A549 (cell line): ENCODE results near the gene MDC1. TPM values are rescaled to one million over a fixed set of nuclear protein-coding genes. Genes with fewer than 3 reads are reported as not detected.
"Not testable (repeated sequence)": the region's sequence is repeated elsewhere in the genome, so short reads cannot be mapped to it uniquely, and the experiment has no call there.

Experiments used
- ATAC-seq, 2 experiments: fragments of 200-7000 bp in 1 of 2; fragments of >200 bp in 1 of 2; cut with Nextera tagmentation in 1 of 2; cut with Tn5 transposase in 1 of 2; 3 replicates each; pipeline versions ENCODE4 v1.8.0 to v1.9.1; 2018 to 2020; ENCODE audit warnings: mild to moderate bottlenecking in 1 of 2, moderate library complexity in 1 of 2
- CTCF ChIA-PET: fragments of 300-600 bp; sonication (Branson Sonifier 250); formaldehyde crosslinking; extraction: SDS; loops from one replicate; lab custom pipeline; 2021; ENCODE audit warnings: antibody characterized with exemption, inconsistent platforms; lab: Yijun Ruan, JAX
- POLR2A ChIA-PET: fragments of 350-600 bp; formaldehyde crosslinking; extraction: SDS; loops from one replicate; lab custom pipeline; 2021; ENCODE audit warnings: antibody characterized with exemption, inconsistent platforms; lab: Yijun Ruan, JAX
- DNase-seq, 2 experiments: peaks; one replicate each; pipeline versions ENCODE4 v3.0.0 to v3.0.0-alpha.2; 2011 to 2016; ENCODE audit warnings: low read depth in 1 of 2, low spot score in 1 of 2
- FAIRE-seq: peaks from 2 replicates; lab custom pipeline; 2011; peaks lifted over from hg19 to GRCh38; lab: Jason Lieb, UNC
- H3K27ac ChIP-seq, 2 experiments: fragments of >200 bp; sonication (Bioruptor Twin); formaldehyde crosslinking; 3 replicates each; pipeline ENCODE4 v1.5.1; 2016 to 2017
- H3K4me1 ChIP-seq: fragments of >200 bp; sonication (Bioruptor Twin); formaldehyde crosslinking; 3 replicates; pipeline ENCODE4 v1.6.1; 2016
- H3K4me2 ChIP-seq: fragments of >200 bp; sonication (Bioruptor Twin); formaldehyde crosslinking; 3 replicates; pipeline ENCODE4 v1.6.1; 2016
- H3K4me3 ChIP-seq: fragments of >200 bp; sonication (Bioruptor Twin); formaldehyde crosslinking; 3 replicates; pipeline ENCODE4 v1.5.1; 2016
- H3K9me3 ChIP-seq: fragments of >200 bp; sonication (Bioruptor Twin); formaldehyde crosslinking; 3 replicates; pipeline ENCODE4 v1.6.1; 2016
- ATOH8 ChIP-seq: fragments of 250-450 bp; sonication (Bioruptor Pico); IDR thresholded peaks from 2 replicates; pipeline ENCODE4 v1.5.0; 2020; ENCODE audit warnings: low read depth, mild to moderate bottlenecking, moderate library complexity
- CBX2 ChIP-seq: fragments of 200-600 bp; sonication (generic); IDR thresholded peaks from 2 replicates; pipeline ENCODE4 v1.6.1; 2016; ENCODE audit warnings: low read depth, mild to moderate bottlenecking, borderline replicate concordance
- CBX8 ChIP-seq: fragments of 200-600 bp; sonication (generic); IDR thresholded peaks from 2 replicates; pipeline ENCODE4 v1.6.1; 2016
- CEBPB ChIP-seq, 2 experiments: fragments of >200 bp in 1 of 2; sonication (Bioruptor Twin) in 1 of 2; formaldehyde crosslinking in 1 of 2; IDR thresholded peaks; 2 replicates each; pipeline ENCODE4 v1.6.1; 2012 to 2016
- EP300 ChIP-seq, 2 experiments: fragments of >200 bp; sonication (Bioruptor Twin); formaldehyde crosslinking; IDR thresholded peaks; 2 replicates in 1 of 2; 3 replicates in 1 of 2; pipeline ENCODE4 v1.6.1; 2016 to 2017
- ESRRA ChIP-seq: fragments of 150-350 bp; IDR thresholded peaks from 2 replicates; pipeline ENCODE4 v1.6.1; 2014; ENCODE audit warnings: mild to moderate bottlenecking, low read length, borderline replicate concordance
- FOXS1 ChIP-seq: fragments of 250-450 bp; sonication (Bioruptor Pico); IDR thresholded peaks from 2 replicates; pipeline ENCODE4 v1.5.0; 2020; ENCODE audit warnings: mild to moderate bottlenecking, moderate library complexity
- GATA3 ChIP-seq: IDR thresholded peaks from 2 replicates; pipeline ENCODE4 v1.6.1; 2012; ENCODE audit warnings: borderline replicate concordance
- HEYL ChIP-seq: fragments of 250-450 bp; sonication (Bioruptor Pico); IDR thresholded peaks from 2 replicates; pipeline ENCODE4 v1.8.0; 2021; ENCODE audit warnings: mild to moderate bottlenecking, moderate library complexity
- HMGXB4 ChIP-seq: fragments of 250-450 bp; sonication (Bioruptor Pico); IDR thresholded peaks from 2 replicates; pipeline ENCODE4 v1.5.0; 2021; ENCODE audit warnings: mild to moderate bottlenecking, moderate library complexity, borderline replicate concordance
- HOXB13 ChIP-seq: fragments of 250-450 bp; sonication (Bioruptor Pico); IDR thresholded peaks from 2 replicates; pipeline ENCODE4 v1.5.0; 2020; ENCODE audit warnings: low read depth, mild to moderate bottlenecking, moderate library complexity
- HOXB5 ChIP-seq: fragments of 250-450 bp; sonication (Bioruptor Pico); IDR thresholded peaks from 2 replicates; pipeline ENCODE4 v1.5.0; 2020; ENCODE audit warnings: mild to moderate bottlenecking, moderate library complexity
- JUN ChIP-seq, 2 experiments: fragments of >200 bp; sonication (Bioruptor Twin); formaldehyde crosslinking; IDR thresholded peaks; 2 replicates in 1 of 2; 3 replicates in 1 of 2; pipeline ENCODE4 v1.6.1; 2016 to 2017
- NR3C1 ChIP-seq: fragments of >200 bp; sonication (Bioruptor Twin); formaldehyde crosslinking; IDR thresholded peaks from 3 replicates; pipeline ENCODE4 v1.6.1; 2017
- RNF2 ChIP-seq: fragments of 200-600 bp; sonication (generic); IDR thresholded peaks from 2 replicates; pipeline ENCODE4 v1.6.1; 2016; ENCODE audit warnings: low read depth, mild to moderate bottlenecking, antibody characterized with exemption, moderate library complexity, borderline replicate concordance
- ZFP36 ChIP-seq: fragments of 450-650 bp; IDR thresholded peaks from 2 replicates; pipeline ENCODE4 v1.6.1; 2014; ENCODE audit warnings: borderline replicate concordance; ENCODE audit not compliant: partially characterized antibody
- WGBS: methylation state at CpG from one replicate; pipeline ENCODE4 v1.1.6; 2017; ENCODE audit errors: missing lambda C conversion rate; 5-methylcytosine and 5-hydroxymethylcytosine counted together
- polyA plus RNA-seq, 4 experiments: library from polyadenylated mRNA; depleted of rRNA in 3 of 4; stranded (reverse); fragments of >200 nt; fragmentation: RNase III in 1 of 4; extraction: RNeasy Plus Mini Kit Qiagen cat#74134 plus additional on column Dnase treatment in 1 of 4; gene quantifications; 2 replicates in 3 of 4; 3 replicates in 1 of 4; pipeline ENCODE4 v1.2.3, GENCODE V29; 2011 to 2017
- TF ChIP-seq, protein P1 (sequence below): fragments of >200 bp; sonication (Bioruptor Twin); formaldehyde crosslinking; IDR thresholded peaks from 2 replicates; pipeline ENCODE4 v1.6.1; 2016
- TF ChIP-seq, protein P2 (sequence below): IDR thresholded peaks from 2 replicates; pipeline ENCODE4 v1.6.1; 2012
- TF ChIP-seq, protein P3 (sequence below): IDR thresholded peaks from 2 replicates; pipeline ENCODE4 v1.6.1; 2012; ENCODE audit warnings: low read depth, borderline replicate concordance

The MDC1 gene
- polyA plus RNA-seq, 2 of the 4 experiments (the other 2 are of a cell fraction), result 8.2 to 16.5 TPM

- H3K9me3 ChIP-seq, result no peaks in the 10 kb centered on the region
- CTCF ChIA-PET, result interaction anchor here (0.7 to 1.9 kb wide), 4 partner anchors 18 to 87 kb away, joined by 3 to 4 read pairs (median 4); no protein-coding TSS in a partner anchor
- peak overlapping the region; percentile 89 to 97 for H3K27ac ChIP-seq
- peaks cover 79% of the 10 kb centered on the region for H3K4me1 ChIP-seq
- POLR2A ChIA-PET, result no interaction called here
- DNase-seq (no peak), FAIRE-seq (no peak), ATAC-seq (no peak)
- WGBS, result 84% methylated on average over 6 of the region's 6 CpGs
- TF ChIP-seq CEBPB (IDR thresholded peaks at IDR 0.05) (no peak), ESRRA (no peak), HMGXB4 (CRISPR knock-in tag) (no peak), NR3C1 (no peak), RNF2 (no peak), CBX8 (no peak)
- TF ChIP-seq, protein P1, sequence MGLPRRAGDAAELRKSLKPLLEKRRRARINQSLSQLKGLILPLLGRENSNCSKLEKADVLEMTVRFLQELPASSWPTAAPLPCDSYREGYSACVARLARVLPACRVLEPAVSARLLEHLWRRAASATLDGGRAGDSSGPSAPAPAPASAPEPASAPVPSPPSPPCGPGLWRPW, result no peak
- H3K4me3 ChIP-seq, result no peak overlapping the region
- no peak overlapping the region for H3K4me2 ChIP-seq
Measured at GRCh38 chr6:30766461-30767157, 49.5 kb upstream of the MDC1 start.

DNA sequence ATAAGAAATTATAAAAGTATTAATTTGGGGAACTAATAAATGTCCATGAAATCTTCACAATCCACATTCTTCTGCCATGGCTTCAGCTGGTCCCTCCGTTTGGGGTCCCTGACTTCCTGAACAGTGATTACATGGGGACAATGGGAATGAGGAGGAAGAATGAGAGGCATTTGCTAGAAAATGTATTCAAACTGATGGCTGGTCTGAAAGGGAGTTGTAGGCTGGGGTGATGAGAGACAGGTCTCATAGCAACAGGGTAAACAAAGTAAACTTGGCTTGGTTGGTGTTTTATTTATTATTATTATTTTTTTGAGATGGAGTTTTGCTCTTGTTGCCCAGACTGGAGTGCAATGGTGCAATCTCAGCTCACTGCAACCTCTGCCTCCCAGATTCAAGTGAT is 48.4 kb upstream of the MDC1 start:
- H3K4me3 ChIP-seq, DNase-seq, FAIRE-seq, POLR2A ChIA-PET, H3K4me2 ChIP-seq, H3K9me3 ChIP-seq, ATAC-seq: not testable (repeated sequence)
- WGBS, result 74% methylated on average over 1 of the region's 1 CpG
- Histone ChIP-seq H3K4me1 (peaks cover 78% of the 10 kb centered on the region), H3K27ac (peak overlapping the region; percentile 39 to 97; a peak in 5 of 6 replicates)
- CTCF ChIA-PET, result interaction anchor here (0.6 to 1.9 kb wide), 5 partner anchors 8 to 86 kb away, joined by 3 to 4 read pairs (median 3); no protein-coding TSS in a partner anchor

DNA sequence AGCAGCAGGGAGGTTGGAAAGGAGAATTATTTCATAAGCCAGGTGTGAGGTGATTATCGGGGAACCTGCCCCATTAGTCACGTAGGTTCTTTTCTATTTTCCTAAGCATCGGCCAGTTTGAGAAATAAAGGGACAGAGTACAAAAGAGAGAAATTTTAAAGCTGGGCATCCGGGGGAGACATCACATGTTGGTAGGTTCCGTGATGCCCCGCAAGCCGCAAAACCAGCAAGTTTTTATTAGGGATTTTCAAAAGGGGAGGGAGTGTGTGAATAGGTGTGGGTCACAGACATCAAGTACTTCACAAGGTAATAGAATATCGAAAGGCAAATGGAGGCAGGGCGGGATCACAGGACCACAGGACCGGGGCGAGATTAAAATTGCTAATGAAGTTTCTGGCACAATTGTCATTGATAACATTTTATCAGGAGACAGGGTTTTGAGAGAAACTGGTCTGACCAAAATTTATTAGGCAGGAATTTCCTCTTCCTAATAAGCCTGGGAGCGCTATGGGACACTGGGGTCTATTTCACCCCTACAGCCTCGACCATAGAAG is 47.5 kb upstream of the MDC1 start:
- DNase-seq, FAIRE-seq, ATAC-seq, H3K9me3 ChIP-seq, H3K4me3 ChIP-seq: not testable (repeated sequence)
- TF ChIP-seq GATA3, result 0 out of 2 replicates have a peak, but pooled peaks have one; percentile 0
- WGBS, result 58% methylated on average over 13 of the region's 13 CpGs
- Histone ChIP-seq H3K4me1 (peaks cover 78% of the 10 kb centered on the region), H3K4me2 (peak overlapping the region; percentile 67), H3K27ac (peak overlapping the region; percentile 93 to 97)
- POLR2A ChIA-PET, result interaction anchor here (0.7 to 2.3 kb wide), 2 partner anchors 12 to 17 kb away, joined by 3 to 12 read pairs; no protein-coding TSS in a partner anchor
- CTCF ChIA-PET, result interaction anchor here (0.7 to 1.3 kb wide), 6 partner anchors 12 to 120 kb away, joined by 3 read pairs; partner anchors contain the start of gene DDR1

DNA sequence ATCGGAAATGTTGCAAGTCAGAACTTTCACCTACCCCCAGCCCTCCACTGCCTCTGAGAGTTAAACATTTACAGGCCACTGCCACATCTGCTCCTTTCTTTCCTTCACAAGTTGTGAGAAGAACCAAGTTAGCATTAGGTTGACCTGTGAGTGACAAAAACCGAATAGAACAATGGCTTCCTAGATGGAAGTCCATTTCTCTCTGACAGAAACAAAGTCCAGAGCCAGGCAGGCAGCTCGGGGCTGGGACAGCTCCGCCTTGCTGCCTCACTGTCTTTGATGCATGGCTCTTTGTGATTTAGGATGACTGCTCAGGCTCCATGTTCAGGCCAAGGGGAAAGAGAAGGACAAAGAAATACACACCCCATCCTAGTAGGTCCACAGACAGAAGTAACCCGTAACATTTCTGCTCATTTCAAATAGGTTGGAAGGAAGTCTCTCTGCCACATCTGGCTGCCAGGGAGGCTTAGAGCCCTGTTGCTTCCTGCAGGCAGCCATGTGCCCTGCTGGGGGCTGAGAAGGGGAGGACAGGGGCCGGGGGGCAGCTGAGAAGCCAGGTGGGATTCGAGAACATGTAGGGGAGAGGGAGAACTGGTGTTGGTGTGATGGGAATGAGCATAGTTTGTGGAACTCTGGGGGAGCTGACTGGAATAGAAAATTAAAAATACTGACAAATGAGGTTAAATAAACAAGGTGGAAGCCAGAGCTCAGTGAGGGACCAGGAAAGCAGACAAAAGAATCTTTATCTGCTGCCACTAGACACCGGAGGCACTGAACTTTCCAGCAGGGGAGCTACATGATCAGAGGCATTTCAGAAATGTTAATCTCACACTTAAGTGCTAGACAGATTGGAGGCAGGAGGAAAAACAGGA is 46.8 kb upstream of the MDC1 start:
- Histone ChIP-seq H3K27ac (peak overlapping the region; percentile 93 to 97), H3K4me3 (no peak overlapping the region), H3K4me1 (peaks cover 81% of the 10 kb centered on the region)
- CTCF ChIA-PET, result interaction anchor here (0.6 to 1.3 kb wide), 9 partner anchors 7 to 121 kb away, joined by 3 to 4 read pairs (median 3); partner anchors contain the start of gene DDR1
- ATAC-seq (peak in 1 of 2 experiments; percentile 49; a peak in 3 of 6 replicates), FAIRE-seq (no peak), DNase-seq (peak in 1 of 2 experiments; percentile 68)
- WGBS, result 14% methylated on average over 7 of the region's 8 CpGs
- TF ChIP-seq ZFP36 (no peak), ATOH8 (CRISPR knock-in tag) (peak; percentile 30; the same call in 1 of the 2 replicates), HOXB5 (CRISPR knock-in tag) (0 out of 2 replicates have a peak, but pooled peaks have one; percentile 65), GATA3 (peak; percentile 55; the same call in 1 of the 2 replicates), FOXS1 (CRISPR knock-in tag) (0 out of 2 replicates have a peak, but pooled peaks have one; percentile 41), CEBPB (IDR thresholded peaks at IDR 0.05) (peak in 1 of 2 experiments; percentile 39; a peak in 1 of 4 replicates), CBX2 (no peak), HEYL (CRISPR knock-in tag) (no peak), EP300 (IDR thresholded peaks at IDR 0.05) (peak in 1 of 2 experiments; percentile 50; a peak in 2 of 5 replicates), HOXB13 (CRISPR knock-in tag) (peak; percentile 78), JUN (IDR thresholded peaks at IDR 0.05) (0 out of 5 replicates have a peak, but pooled peaks of 1 of the 2 experiments have one; percentile 34), NR3C1 (no peak)
- TF ChIP-seq, protein P2, sequence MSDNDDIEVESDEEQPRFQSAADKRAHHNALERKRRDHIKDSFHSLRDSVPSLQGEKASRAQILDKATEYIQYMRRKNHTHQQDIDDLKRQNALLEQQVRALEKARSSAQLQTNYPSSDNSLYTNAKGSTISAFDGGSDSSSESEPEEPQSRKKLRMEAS, result peak; percentile 44; the same call in 1 of the 2 replicates
- TF ChIP-seq, protein P3, sequence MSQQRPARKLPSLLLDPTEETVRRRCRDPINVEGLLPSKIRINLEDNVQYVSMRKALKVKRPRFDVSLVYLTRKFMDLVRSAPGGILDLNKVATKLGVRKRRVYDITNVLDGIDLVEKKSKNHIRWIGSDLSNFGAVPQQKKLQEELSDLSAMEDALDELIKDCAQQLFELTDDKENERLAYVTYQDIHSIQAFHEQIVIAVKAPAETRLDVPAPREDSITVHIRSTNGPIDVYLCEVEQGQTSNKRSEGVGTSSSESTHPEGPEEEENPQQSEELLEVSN, result peak; percentile 15; the same call in 1 of the 2 replicates
- TF ChIP-seq, all 56 proteins: peak for 10
- Histone ChIP-seq H3K4me2 (peak overlapping the region; percentile 67), H3K9me3 (no peaks in the 10 kb centered on the region)
- POLR2A ChIA-PET, result interaction anchor here (0.7 to 2.3 kb wide), 3 partner anchors 12 to 18 kb away, joined by 3 to 12 read pairs (median 3); no protein-coding TSS in a partner anchor
